ENCODE measurements around the gene MLLT3. TPM values are rescaled to one million over a fixed set of nuclear protein-coding genes. Genes with fewer than 3 reads are reported as not detected.

The MLLT3 gene
- total RNA-seq, 1 donor from 2014 or later = 37.3 TPM

- DNase-seq = no peak
These were observed 286.5 kb downstream of the MLLT3 start for GRCh38 chr9:20335668-20336332.

- DNase-seq = no peak
These were observed 288.3 kb downstream of the MLLT3 start for GRCh38 chr9:20333991-20334390.

GRCh38 chr9:20331095-20331685 lies 291.1 kb downstream of the MLLT3 start:
- no peak for DNase-seq

- no peak for DNase-seq
These were observed 291.6 kb downstream of the MLLT3 start for GRCh38 chr9:20330688-20331087.

GRCh38 chr9:20326516-20326915 lies 295.8 kb downstream of the MLLT3 start:
- DNase-seq = no peak

GRCh38 chr9:20325008-20325407 lies 297.3 kb downstream of the MLLT3 start:
- DNase-seq = no peak

GRCh38 chr9:20322212-20322611 lies 300.1 kb downstream of the MLLT3 start:
- DNase-seq = no peak

DNA sequence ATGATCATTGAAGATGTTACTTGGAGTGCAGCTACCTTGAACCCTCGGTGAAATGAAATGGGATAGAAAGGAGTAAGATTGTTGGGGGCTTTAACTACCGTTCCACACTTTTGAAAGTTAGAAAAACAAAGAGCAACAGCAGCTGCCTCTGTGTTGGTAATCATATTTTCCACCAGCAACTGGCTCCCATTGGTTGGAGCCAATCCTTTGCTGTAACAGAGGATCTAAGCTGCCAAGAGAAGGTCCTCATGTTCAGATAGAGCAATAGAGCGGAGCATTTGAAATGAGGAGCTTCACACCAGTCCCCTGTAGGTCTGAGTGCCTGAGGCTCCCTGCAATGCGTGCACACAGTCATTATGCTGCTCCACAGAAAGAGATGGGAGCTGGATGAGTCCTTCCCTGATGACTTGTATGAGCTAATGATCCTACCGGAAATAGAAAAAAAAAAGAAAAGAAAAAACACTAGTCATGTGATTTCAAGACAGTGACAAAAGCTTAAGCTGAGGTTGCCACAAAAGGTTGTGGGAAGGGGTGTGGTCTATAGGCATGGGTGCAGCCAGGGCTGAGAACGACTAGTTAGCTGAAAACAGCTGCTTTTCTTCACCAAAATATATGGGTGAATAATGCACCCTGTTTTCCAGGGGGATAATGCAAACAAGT lies 300.7 kb downstream of the MLLT3 start:
- DNase-seq = peak; percentile 64

GRCh38 chr9:20320921-20321320 lies 301.4 kb downstream of the MLLT3 start:
- DNase-seq = no peak

DNA sequence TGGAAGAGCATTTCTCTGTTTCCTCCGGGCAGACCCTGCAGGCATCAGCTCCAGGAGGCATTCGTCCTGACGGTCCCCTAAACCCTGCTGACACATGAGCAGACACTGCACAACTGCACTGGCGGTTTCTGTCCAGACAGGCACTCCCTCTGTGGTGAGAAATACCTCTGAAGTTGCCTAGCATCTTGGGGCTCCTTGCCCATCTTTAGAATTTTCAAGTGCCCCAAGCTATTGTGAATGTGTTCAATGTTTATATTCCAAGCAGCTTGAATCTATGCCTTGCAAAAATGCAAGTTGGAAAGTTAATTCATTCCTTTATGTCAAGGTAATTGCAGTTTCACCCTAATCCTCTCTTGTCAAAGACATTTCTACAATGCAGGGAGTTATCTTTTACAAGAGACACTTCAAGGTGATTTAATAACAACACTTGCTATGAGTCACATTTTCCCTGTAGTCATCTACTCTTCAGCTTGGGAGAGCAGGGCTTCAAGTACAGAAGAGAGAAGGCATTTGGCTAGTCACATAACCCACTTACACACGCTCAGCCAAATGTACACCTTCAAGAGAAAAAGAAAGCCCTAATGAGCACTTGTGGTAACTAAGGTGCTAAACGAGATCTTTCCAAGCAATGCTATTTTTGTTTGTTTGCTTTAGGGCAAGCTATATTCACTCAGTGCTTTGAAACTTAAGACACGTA lies 302.5 kb downstream of the MLLT3 start:
- DNase-seq = peak; percentile 77

DNA sequence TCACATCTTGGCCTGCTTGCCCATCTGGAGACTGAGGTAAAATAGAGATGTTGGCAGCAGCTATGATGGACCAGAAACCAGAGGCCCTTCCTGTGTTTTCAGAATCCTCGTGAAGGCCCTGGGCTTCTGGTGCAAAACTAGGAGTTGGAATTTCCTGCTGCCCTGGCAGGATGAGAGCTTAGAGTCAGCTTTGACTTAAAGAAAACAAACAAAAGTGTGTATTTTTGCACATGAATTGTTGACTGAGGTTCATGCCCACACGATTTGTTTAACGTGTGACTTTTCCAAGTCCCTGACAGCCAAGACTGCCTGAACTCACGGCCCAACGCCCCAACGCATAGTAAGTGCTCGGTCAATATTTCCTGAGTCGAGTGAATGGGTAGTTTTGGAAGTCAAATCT lies 303.1 kb downstream of the MLLT3 start:
- no peak for DNase-seq

DNA sequence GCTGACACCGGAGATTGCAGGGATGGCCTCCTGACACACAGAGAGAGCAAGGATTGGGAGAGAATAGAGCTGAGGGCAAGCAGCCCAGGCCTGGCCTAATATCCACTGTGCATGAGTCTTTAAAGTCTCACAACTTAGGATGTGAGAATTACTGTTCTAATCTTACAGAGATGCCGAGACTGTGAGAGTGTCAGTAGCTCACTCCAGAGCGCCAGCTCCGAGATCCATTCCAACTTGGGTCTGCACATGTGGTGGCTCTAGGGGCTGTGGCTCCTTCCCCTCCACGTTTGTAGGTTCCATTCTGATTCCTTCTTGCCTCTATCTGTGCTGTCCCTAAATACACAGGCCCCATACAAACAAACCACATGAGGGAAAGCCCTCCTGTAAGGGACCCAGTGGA lies 304.6 kb downstream of the MLLT3 start:
- no peak for DNase-seq

GRCh38 chr9:20316372-20316771 lies 305.9 kb downstream of the MLLT3 start:
- no peak for DNase-seq

DNA sequence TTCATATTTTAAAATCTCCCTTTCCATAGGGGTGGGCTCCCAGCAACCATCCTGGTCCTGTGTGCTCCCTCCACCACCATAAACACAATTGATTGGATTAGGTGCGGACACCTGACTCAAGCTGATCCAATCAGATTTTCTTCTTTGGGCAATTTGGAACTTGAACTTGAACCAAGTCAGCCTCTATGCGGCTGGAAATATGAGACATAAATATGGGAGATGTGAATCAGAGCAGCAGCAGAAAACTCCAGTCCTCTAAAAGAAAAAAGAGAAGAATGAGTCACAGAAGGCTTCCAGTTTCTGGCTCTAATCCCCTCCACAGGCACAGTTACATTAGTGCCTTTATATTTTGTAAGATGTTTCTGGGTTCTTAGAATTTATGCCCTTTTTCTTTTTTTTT lies 306.6 kb downstream of the MLLT3 start:
- DNase-seq = no peak

GRCh38 chr9:20314981-20315380 lies 307.3 kb downstream of the MLLT3 start:
- no peak for DNase-seq

DNA sequence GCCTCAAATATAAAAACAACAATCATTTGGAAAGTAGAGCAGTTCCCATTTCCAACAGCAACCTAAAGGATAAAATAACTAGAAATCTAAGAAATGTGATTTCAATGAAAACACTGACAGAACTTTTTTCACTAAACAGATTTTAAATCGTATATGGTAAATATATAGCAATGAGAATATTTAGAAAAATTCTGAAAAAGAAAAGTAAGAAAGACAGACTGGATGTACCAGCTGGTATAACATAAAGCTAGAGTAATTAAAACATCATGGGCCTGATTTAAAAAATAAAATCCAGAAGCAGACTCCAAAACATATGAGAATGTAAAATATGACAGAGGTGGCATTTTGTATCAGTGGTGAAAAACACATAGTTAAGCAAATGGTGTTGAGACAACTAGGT lies 308.9 kb downstream of the MLLT3 start:
- no peak for DNase-seq

- DNase-seq = no peak
These were observed 309.6 kb downstream of the MLLT3 start for GRCh38 chr9:20312732-20313131.

GRCh38 chr9:20310024-20310423 lies 312.3 kb downstream of the MLLT3 start:
- no peak for DNase-seq

- DNase-seq = peak; percentile 50
These were observed 313.2 kb downstream of the MLLT3 start for GRCh38 chr9:20309124-20309523.

GRCh38 chr9:20307621-20308020 lies 314.7 kb downstream of the MLLT3 start:
- peak; percentile 62 for DNase-seq

GRCh38 chr9:20305452-20305851 lies 316.8 kb downstream of the MLLT3 start:
- no peak for DNase-seq

DNA sequence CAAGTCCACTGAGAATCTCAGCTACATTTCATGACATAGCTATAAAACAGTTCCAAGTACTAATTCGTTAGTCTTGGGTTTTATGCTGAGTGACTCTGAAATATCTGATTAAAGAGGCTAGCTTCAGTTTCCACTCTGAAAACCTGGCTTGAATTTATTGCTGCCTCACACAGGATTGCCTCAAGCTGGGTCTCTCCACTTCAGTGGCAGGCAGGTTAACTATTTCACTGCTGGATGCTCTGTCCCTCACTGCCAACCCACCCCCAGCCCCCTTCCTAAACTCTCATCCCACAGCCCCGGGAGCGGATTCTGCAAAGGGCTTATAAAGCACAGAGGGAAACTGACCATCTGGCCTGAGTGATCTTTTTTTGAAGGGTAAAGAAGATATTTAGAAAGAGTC lies 318.3 kb downstream of the MLLT3 start:
- no peak for DNase-seq

DNA sequence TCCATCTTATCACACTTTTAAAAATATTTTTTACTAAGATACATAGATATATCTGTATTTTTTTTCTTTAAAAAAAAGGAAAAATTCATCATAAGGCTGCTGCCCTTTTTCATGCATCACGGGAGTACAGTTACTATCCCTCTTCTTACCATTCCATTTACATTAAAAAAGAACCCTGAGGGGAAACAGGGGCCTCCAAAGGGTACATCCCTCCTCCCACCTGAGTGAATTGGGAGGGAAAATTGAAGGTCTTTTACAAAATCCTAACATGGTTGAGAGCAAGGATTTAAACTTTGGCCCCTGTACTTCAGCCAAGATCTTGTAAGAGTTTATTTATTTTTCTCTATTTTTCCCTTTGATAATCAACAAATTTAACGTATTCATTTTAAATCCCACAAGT lies 319.2 kb downstream of the MLLT3 start:
- no peak for DNase-seq
